Measurements from ENCODE around the gene PCDHGB5.
A peak's percentile ranks its signal among the peaks of the same experiment; 100 is the strongest.

PCDHGB5 gene

DNA sequence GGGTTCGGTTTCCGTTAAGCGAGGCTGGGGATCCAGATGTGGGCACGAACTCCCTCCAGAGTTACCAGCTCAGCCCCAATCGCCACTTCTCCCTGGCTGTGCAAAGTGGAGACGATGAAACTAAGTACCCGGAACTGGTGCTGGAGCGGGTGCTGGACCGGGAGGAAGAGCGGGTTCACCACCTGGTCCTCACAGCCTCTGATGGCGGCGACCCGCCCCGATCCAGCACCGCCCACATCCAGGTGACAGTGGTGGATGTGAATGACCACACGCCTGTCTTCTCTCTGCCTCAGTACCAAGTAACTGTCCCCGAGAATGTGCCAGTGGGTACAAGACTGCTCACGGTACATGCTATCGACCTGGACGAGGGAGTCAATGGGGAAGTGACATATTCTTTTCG is 14.4 kb upstream of the PCDHGB5 start:
- peak overlapping the region; percentile 57 for H3K4me3 ChIP-seq (replicated peaks; ENCODE audit: low read depth, low read length)
- TF ChIP-seq, protein P1, sequence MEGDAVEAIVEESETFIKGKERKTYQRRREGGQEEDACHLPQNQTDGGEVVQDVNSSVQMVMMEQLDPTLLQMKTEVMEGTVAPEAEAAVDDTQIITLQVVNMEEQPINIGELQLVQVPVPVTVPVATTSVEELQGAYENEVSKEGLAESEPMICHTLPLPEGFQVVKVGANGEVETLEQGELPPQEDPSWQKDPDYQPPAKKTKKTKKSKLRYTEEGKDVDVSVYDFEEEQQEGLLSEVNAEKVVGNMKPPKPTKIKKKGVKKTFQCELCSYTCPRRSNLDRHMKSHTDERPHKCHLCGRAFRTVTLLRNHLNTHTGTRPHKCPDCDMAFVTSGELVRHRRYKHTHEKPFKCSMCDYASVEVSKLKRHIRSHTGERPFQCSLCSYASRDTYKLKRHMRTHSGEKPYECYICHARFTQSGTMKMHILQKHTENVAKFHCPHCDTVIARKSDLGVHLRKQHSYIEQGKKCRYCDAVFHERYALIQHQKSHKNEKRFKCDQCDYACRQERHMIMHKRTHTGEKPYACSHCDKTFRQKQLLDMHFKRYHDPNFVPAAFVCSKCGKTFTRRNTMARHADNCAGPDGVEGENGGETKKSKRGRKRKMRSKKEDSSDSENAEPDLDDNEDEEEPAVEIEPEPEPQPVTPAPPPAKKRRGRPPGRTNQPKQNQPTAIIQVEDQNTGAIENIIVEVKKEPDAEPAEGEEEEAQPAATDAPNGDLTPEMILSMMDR (IDR thresholded peaks at IDR 0.05; ENCODE audit: low read length, missing control alignments), result no peak
- no peak for DNase-seq (ENCODE audit: low read depth)

DNA sequence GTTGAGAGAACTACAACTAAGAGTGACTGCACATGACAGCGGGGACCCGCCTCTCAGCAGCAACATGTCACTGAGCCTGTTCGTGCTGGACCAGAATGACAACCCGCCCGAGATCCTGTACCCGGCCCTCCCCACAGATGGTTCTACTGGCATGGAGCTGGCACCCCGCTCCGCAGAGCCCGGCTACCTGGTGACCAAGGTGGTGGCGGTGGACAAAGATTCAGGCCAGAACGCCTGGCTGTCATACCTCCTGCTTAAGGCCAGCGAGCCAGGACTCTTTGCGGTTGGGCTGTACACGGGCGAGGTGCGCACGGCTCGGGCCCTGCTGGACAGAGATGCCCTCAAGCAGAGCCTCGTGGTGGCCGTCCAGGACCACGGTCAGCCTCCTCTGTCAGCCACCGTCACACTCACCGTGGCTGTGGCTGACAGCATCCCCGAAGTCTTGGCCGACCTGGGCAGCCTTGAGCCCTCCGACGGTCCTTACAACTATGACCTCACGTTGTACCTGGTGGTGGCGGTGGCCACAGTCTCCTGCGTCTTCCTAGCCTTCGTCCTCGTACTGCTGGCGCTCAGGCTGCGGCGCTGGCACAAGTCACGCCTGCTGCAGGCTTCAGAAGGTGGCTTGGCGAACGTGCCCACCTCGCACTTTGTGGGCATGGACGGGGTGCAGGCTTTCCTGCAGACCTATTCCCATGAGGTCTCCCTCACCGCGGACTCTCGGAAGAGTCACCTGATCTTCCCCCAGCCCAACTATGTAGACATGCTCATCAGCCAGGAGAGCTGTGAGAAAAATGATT is 13.1 kb upstream of the PCDHGB5 start:
- H3K4me3 ChIP-seq (replicated peaks; ENCODE audit: low read depth, low read length), result no peak overlapping the region
- no peak for DNase-seq (ENCODE audit: low read depth)

DNA sequence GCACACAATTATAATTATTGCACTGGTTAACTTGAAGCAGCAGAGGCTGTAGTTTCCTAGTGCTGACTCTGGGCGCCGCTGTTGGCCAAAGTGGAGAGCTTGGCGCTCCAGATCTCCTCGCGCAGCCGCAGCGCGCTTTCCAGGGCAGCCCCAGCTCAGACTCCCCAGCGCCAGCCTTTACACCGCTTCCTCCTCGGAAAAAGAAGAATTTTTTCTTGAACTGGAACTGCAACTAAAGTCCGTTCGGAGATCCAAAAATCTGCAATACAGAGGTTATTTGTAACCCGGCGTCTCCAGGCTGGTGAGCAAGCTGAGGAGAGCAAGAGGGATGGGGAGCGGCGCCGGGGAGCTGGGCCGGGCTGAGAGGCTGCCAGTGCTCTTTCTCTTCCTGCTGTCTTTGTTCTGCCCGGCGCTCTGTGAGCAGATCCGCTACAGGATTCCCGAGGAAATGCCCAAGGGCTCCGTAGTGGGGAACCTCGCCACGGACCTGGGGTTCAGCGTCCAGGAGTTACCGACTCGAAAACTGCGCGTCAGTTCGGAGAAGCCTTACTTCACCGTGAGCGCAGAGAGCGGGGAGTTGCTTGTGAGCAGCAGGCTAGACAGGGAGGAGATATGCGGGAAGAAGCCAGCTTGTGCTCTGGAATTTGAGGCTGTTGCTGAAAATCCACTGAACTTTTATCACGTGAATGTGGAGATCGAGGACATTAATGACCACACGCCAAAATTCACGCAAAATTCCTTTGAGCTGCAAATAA is 10.0 kb upstream of the PCDHGB5 start, which contains the start of gene PCDHGB4:
TSS of gene PCDHGB4 (plus strand) at position 142 of the 755 bp plus-strand sequence. CDS start at position 329, 187 bp downstream.
- peak within 1 kb of the TSS; percentile 57 for H3K4me3 ChIP-seq (replicated peaks; ENCODE audit: low read depth, low read length)
- DNase-seq (ENCODE audit: low read depth), result peak; percentile 74
- TF ChIP-seq, protein P1 (IDR thresholded peaks at IDR 0.05; ENCODE audit: low read length, missing control alignments), result peak; percentile 59

More for the DNA sequence above, 13.1 kb upstream of the PCDHGB5 start:
- TF ChIP-seq, protein P1 (IDR thresholded peaks at IDR 0.05; ENCODE audit: low read length, missing control alignments), result no peak

DNA sequence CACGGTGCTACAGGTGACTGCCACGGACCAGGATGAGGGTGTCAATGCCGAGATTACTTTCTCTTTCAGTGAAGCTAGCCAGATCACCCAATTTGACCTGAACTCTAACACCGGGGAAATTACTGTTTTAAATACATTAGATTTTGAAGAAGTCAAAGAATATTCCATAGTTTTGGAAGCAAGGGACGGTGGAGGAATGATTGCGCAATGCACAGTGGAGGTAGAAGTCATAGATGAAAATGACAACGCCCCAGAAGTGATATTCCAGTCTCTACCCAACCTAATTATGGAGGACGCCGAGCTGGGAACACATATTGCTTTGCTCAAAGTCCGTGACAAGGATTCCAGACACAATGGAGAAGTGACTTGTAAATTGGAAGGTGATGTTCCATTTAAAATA is 9.1 kb upstream of the PCDHGB5 start:
- no peak for DNase-seq (ENCODE audit: low read depth)
- TF ChIP-seq, protein P1 (IDR thresholded peaks at IDR 0.05; ENCODE audit: low read length, missing control alignments), result no peak
- H3K4me3 ChIP-seq (replicated peaks; ENCODE audit: low read depth, low read length), result no peak overlapping the region

DNA sequence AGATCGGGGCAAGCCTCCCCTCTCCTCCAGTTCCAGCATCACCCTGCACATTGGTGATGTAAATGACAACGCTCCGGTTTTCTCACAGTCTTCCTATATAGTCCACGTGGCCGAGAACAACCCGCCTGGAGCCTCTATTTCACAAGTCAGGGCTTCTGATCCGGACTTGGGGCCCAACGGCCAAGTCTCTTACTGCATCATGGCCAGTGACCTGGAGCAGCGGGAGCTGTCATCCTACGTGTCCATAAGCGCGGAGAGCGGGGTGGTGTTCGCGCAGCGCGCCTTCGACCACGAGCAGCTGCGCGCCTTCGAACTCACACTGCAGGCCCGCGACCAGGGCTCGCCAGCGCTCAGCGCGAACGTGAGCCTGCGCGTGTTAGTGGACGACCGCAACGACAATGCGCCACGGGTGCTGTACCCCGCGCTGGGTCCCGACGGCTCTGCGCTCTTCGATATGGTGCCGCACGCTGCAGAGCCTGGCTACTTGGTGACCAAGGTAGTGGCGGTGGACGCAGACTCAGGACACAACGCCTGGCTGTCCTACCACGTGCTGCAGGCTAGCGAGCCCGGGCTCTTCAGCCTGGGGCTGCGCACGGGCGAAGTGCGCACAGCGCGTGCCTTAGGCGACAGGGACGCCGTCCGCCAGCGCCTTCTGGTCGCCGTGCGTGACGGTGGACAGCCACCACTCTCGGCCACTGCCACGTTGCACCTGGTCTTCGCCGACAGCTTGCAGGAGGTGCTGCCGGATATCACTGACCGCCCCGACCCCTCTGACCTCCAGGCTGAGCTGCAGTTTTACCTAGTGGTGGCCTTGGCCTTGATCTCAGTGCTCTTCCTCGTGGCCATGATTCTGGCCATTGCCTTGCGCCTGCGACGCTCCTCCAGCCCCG is 8.3 kb upstream of the PCDHGB5 start:
- no peak for DNase-seq (ENCODE audit: low read depth)
- TF ChIP-seq, protein P1 (IDR thresholded peaks at IDR 0.05; ENCODE audit: low read length, missing control alignments), result no peak
- no peak overlapping the region for H3K4me3 ChIP-seq (replicated peaks; ENCODE audit: low read depth, low read length)

DNA sequence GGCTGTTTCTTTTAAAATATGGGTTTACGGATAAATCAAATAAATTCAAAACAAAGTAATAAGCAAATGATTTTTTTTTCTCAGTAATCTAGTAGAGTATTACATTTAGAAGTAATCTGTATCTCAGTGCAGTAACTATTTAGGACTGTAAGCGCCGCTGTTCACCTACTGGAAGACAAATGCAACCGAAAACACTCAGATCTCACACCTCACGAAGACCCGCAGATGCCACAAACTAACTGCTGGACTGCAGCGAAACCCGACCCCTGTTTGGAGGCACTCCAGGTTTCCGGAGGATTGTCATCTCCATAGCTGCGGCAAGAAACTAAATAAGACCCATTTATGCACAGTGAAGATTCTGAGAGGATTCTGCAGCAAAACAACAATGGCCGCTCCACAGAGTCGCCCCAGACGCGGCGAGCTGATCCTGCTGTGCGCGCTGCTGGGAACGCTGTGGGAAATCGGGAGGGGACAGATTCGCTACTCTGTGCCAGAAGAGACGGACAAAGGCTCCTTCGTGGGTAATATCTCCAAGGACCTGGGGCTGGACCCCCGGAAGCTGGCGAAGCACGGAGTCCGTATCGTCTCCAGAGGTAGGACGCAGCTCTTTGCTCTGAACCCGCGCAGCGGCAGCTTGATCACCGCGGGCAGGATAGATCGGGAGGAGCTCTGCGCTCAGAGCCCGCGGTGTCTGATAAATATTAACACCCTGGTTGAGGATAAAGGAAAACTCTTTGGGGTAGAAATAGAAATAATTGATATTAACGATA is 5.1 kb upstream of the PCDHGB5 start, which contains the start of gene PCDHGA8:
TSS of gene PCDHGA8 (plus strand) at position 205 of the 770 bp plus-strand sequence. CDS start at position 386, 181 bp downstream.
- DNase-seq (ENCODE audit: low read depth), result peak; percentile 33
- no peak within 1 kb of the TSS for H3K4me3 ChIP-seq (replicated peaks; ENCODE audit: low read depth, low read length)
- TF ChIP-seq, protein P1 (IDR thresholded peaks at IDR 0.05; ENCODE audit: low read length, missing control alignments), result peak; percentile 17

Measured in fibroblast of pulmonary artery (primary cell).